ENCODE measurements around the gene PLCL1.
A peak's percentile ranks its signal among the peaks of the same experiment; 100 is the strongest.

The PLCL1 gene

DNA sequence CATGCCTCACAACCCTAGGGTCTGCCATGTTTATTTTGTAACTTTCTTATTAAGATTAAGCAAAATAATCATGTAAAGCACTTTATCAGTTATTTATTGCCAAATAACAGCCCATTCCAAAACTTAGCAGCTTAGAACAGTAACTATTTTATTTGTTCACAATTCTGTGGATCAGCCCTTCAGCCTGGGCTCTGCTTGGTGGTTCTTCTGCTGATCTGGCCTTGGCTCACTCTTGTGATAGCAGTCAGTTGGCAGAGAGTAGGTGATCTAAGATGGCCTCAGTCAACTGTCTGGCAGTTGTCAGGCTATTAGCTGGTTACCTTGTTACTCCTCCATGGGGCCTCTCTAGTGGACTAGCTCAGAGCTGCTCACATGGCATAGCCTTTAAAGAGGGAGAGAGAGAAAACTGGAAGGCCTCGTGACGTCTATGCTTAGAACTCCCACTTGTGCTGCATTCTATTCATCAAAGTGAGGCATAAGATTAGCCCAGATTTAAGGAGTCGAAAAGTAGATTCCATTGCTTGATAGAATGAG lies 54.3 kb downstream of the PLCL1 start:
- no peak for DNase-seq

DNA sequence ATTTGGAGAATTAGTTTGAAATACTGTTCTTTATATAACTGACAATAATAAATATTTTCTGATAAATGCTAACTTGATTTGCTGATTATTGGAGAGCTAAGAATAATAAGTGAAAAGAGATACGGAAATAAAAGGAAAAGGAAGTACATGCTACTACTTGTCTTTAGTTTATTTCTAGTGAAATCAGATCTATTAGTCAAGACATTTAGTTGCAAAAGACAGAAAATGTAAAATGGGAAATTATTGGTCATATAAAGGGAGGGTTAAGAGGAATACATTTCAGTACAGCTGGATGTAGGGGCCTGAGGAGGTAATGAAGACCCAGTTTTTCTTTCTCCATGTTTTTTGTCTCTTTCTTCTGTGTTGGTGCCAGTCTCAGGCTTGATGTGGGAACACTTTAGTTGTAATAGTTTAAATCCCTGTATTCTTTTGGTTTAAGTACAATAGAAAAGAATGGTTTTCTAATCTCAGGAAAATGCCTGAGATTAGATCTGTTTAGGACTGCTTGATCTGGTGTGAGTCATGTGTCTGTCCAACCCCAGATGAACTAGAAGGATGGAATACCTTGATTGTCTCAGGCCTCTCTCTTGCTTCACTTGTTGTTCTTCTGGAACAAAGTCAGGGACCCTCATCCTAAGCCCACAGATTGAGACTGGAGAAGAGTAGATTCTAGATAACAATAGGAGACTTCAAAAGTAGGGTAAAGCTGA lies 58.0 kb downstream of the PLCL1 start:
- no peak for DNase-seq

DNA sequence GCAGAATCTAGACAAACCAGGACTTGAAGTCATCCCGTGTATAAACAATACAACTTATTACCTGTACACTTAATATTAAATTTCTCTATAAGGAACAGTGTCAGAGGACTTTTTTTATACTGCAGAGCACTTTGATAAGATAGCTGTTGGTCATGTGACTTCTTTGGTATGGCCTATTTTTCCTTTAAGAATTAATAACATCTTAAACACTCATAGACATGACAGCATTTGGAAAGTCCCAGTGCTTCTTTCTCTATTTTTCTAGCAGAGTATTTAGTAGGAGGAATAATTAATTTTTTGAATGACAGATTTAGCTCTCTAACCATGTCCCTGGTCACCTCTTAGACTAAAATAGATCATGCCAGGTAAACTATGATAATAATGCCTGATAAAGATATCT lies 59.4 kb downstream of the PLCL1 start:
- no peak for DNase-seq

DNA sequence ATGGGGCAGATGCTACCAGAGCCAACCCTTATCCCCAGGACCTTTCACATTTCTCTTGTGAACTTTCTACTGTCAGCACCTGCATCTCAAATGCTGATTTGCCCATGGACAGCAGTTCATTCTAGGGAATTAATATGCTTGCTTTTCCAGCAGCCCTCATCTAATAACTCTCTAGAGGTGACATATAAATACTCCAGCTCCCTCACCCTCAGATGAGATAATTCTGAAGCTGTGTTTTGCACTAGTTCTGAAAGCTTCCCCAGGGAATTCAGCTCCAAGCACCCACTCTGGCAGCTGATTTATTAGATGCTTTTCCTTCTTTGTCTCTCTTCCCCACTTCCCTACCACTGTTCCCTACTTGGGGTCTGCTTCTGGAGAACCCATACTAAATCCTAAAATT lies 62.1 kb downstream of the PLCL1 start:
- DNase-seq: no peak

DNA sequence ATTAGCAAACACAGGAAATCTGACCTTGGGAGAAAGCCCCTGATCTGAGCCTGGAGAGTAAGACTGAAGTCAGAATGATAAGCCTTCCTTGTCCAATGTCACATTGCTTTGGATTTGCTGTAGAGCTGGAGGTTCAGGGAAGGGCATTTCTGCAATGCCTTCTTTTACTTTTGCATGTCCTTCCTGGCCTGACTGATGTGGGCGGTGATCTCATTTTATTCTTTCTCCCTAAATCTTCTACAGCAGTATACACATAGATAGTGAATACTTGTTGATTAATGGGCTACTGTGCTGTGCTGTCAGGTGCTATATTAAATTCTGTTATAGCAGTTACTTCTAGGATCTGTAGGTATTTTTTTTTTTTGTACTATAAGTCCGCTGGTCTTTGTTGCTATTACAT lies 62.6 kb downstream of the PLCL1 start:
- no peak for DNase-seq

DNA sequence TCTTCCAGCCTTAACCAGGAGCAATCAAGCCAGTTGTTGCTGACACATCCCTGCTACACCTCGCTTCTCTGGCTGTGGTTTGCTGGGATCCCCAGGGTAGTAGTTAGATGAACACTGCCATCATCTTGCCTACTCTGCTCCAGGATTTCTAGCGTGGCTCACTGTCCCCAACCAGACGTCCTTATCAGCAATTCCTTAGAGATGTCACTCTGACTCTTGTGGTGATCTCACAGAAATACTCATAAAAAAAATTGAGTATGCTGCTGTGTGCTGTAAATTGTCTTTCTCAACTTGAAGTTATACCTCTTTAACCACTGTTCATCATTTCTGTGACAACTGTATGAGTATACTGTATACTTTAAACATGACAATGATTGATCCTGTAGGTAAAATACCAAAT lies 63.2 kb downstream of the PLCL1 start:
- no peak for DNase-seq

DNA sequence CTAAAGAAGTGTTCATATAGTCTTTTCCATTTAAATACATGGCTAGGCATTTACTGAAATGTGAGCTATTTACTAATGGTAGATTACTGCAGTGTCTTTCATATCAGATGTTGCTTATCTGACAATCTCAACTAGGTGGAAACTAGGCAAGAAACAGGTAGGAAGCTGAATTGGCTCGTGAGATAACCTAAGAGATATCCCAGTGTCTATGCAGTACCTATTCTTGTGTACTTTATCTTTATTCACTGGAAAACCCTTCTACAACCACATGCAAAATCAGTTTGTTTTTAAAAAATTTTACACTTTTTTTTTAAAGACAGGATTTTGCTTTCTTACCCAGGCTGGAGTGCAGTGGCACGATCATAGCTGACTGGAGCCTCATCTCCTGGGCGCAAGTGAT lies 63.8 kb downstream of the PLCL1 start:
- DNase-seq: no peak

DNA sequence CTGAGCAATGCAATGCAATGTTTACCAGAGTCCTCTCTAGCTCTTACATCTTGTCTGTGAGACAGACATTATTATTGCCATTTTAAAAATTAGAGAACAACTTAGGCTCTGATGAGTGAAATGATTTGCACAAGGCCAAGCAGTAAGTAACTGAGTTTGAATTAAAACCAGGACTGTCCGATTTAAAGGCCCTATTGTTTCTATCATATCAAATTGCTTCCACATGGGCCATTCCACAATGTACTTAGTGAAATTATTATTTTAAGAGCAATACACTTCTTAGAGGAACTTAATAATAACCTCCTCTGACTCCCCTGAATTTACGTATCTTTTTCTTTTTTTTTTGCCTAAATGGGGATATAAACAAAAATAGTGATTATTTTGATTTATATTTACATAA lies 64.6 kb downstream of the PLCL1 start:
- DNase-seq: no peak

DNA sequence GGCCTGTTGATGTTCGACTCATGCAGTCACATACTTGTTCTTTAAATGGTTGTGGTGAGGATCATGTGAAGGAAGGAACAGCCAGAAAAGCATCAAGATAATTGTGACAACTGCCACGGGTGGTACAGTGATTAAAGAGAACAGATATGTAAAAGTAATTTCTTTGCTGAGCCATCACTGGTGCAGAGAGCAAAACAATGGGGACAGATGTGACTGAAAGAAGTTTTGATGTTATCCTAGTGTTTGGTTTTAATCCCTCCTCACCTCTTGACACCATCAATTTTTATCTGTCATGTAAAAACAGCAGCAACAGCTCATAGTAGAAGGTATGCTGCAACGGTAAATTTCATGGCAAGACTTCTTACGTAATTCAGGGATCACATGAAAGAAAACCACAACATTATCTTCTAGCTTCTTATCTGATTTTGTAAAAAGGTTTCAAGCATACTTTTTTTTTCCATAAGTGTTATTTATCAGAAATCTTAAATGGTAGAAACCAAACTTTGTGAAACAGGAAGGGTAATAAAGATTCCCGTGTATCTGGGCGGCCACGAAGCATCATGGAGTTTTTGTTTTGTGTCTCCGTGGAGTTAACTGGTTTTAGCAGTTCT lies 65.2 kb downstream of the PLCL1 start:
- no peak for DNase-seq

DNA sequence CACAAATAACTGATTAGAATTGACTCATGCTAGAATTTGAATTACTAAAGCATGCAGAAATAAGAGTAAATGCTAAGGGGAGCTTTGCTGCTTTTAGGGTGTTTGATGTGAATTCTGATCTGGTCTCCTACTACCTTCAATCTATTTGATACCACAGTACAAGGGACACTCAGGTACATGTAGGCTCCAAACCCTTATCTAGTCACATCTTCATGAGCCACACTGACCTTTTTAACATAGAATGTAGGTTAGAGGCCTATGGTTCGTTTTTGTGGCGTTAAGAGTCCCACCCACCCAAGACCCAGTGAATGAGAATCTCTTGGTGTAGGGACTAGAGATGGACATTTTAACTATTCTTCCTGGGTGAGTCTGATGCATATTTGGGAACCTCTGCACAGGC lies 65.7 kb downstream of the PLCL1 start:
- DNase-seq: no peak

DNA sequence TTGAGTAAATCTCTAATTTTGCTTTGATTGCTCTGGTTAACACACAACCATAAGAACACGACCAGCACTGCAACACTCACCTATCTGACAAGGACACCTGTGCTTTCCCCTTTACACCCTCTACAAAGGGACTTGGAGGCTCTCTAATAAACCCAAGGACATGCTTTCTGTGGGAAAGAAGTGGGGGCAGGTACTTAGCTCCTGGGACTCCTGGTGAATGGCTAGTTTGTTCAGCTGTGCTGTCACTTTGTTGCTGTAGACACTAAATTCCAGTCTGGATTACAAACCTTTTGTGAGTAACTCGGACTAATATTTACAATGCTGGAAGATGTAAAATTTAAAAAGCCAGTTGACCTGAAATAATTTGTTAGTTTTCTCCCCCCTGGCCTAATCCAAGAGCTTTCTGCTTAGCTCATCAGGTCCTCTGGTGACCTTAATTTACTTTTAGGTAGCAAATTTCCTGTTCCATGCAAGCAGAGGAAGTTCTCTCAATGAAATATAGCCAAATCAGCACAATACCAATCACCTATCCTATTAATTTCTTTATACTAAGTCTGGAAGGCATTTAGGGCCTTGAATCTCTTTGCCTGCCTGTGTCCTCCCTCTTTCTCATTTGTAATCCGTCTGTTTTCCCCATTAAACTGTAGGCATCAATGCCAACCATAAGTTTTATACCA lies 67.5 kb downstream of the PLCL1 start:
- peak; percentile 57 for DNase-seq

DNA sequence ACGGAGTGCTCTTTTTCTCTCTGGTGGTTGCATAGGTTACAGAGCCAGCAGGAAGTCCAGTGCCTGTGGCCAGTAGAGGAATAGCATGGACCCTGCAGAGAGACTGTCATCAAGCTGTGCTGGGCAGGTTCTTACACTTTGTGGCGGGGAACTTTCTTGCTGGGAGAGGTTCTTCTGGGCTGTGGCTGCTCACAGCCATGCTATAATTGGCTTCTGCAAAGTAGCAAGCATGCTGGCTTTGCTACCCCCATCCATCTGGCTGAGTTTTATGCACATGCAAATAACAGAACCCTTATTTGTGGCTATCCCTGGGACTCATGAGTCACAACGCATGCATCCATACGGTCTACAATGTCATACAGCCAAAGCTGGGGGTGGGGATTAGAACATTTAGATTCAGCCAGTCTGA lies 68.9 kb downstream of the PLCL1 start:
- DNase-seq: no peak

DNA sequence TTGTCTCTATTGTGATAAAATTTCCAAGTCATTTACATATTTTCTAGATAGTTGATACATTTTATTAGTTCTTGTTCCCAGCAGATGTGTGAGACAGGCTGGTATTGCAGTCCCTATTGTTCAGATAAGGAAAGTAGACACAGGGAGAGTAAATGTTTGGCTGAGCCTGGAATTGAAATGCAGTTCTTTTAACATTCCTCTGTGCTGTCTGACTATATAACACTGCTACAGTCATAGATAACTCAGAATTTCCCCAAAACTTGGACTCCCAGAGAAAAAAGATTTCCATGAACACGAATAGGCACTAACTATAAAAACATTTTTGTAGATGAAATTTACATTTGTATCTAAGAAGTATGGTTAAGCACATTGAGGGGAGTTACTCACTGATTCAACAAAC lies 71.4 kb downstream of the PLCL1 start:
- DNase-seq: no peak

DNA sequence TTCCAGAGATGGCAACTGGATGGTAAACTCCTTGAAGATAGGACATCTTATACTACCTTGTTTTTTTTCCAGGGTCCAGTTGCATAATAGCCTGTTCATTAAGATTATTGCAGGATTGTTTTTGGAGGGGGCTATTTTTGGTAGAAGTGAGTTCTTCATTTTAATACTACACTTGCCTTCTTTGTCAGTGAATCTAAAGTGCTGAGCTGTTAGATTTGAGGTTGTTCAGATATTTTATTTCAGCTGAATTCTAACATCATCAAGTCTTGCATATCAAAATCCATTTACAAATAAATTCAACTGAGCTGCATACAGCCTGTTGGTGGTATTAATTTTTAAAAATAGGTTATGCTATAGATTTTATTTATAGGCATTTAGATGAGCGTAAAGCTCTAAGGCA lies 72.1 kb downstream of the PLCL1 start:
- DNase-seq: no peak

DNA sequence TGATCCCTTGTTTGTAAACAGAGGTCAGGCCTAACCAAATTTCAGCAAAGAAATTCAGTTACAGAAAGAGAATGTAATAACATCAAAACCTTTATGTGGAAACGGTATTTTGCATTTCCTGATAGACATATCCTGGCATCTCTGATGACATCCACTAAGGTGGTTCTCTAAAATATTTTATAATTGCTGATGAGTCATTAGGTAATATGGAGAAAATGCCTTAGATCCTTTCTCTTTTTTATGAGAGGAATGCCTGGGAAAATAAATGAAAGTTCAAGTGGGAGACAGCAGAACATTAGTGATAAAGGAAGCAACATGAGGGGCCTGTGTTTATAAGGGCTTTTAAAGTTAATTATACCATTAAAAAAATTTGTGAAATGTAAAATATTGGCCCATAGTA lies 72.6 kb downstream of the PLCL1 start:
- no peak for DNase-seq

DNA sequence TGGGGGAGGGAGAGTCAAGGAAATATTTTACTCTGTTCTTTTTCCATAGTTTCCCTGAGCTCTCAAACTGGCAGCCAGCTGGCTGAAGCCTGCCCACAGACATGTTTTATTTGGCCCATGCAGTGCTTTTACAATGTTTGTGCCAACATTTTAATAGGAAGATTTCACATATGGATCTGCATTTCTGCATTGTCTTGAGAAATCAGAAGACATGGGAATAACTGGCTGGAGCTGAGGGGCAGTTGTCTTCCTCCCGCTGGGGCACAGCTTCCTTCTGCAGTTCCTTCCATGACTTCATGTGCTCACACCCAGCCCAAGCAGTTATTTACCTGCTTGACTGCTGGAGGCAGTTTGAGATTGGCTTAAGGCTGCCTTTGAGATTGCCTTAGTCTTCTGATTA lies 74.4 kb downstream of the PLCL1 start:
- DNase-seq: no peak

DNA sequence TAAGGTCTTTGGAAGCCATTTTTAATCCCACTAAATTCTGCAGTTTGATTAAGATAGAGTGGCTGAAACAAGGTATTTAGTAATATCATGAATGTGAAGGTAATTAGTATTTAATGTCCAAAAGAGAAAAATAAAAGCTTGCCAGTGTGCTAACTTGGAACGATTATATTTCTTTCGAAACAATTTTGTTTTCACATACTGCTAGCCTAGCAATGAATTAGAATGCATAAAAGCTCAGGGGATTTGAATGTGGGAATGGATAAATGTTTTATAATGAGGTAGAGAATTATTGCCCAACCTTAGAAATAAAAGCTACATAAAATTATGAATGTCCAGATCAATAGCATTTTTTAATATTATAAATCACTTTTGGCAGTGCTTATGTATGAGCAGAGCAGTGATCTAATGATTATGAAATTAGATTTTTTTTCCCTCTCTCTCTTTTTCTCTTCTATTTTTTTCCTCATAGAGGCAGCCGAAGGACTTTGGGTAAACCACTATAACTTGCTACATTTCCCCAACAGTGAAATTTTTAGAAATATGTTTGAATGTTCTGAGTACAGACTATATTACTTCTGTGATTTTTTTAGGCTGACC lies 75.5 kb downstream of the PLCL1 start:
- DNase-seq: no peak

DNA sequence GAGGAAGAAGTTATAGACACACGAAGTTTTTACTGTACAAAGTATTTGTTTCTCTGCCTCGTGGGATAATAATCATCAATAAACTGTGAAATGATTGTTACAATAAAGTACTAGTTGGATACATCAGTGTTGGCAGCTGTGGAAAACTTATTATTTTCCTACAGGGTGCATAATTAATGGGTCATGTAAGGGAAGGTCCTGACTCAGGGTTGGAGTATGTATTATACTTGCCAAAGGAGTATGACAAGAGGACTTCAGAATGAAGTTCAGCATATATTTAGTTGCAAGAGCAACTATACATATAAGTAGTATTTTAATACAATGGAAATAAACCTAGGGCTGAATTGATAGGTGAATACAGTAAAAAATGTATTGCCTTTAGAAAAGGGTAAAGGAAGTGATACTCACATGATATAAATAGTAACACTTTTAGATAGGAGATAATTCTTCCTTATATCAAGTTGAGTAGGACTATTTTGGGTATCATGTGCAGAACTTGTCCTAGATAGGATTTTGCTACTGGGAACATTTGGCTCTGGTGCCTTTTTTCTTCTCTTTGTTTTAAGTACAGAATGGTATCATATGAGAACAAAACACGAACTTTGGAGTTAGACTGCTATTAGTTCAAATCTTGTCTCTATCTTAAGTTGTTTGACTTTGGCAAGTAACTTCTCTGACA lies 79.1 kb downstream of the PLCL1 start:
- DNase-seq: no peak

DNA sequence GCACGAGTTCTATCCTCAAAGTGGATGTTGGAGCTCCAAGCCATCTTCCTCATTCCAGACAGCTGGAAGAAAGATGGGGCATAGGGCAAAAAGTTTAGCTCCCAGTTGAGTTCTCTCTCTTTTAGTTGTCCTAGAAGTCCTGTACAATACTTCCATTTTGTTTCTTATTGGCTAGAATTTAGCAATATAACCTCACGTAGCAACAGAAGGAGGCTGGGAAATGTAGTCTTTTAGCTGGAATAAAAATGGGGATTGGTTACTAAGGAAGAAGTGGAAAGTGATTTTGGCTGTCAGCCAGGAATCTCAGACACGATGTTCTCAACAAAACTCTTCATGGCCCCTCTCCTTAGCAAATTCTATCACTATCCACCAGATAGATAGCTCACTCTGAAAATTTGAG lies 79.9 kb downstream of the PLCL1 start:
- DNase-seq: no peak

DNA sequence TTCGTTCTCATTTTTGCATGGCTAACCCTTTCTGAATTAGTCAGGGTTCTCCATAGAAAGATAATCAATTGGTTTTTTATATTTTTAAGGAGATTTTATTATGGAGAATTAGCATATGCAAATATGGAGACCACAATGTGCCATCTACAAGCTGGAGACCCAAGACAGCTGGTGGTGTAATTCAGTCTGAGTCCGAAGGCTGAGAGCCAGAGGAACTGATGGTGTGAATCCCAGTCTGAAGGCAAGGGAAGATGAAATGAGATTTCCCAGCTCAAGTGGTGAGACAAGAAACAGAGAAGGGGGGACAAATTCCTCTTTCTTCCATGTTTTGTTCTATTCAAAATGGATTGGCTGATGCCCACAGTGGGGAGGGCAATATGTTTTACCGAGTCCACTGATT lies 80.7 kb downstream of the PLCL1 start:
- DNase-seq: no peak

DNA sequence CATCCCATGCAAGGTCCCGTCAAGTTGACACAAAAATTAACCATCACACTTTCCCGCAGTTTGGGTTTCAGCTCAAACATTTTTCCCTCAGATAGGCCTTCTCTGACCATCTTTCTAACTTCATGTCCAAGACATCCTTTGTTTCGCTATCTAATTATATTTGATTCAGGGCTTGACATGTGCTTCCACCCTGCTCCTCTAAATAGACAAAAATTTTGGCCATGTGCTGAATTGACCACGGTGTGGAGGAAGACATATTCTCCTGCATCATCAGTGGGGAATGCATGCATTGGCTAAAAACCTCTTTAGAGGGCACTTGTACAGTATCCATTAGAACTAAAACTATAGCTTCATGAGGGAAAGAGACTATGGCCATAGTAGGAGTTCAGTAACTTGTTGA lies 81.2 kb downstream of the PLCL1 start:
- DNase-seq: no peak

DNA sequence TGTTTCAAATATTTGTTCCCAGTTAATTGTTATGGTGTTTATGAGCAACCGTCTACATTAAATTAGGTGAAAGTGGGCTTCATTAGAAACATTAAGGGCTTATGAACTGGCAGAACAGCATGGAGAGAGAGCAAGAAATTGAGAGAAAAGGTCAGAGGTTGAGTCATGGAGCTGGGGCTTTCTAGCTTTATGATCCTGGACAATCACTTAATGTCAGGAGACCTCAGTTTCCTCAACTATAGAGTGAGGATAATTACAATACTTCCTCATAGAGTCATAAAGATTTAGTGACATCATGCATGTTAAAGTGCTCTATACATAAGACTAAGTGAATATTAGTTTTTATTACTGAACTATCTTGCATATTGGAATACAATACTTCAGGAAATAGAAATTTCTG lies 83.9 kb downstream of the PLCL1 start:
- DNase-seq: no peak

DNA sequence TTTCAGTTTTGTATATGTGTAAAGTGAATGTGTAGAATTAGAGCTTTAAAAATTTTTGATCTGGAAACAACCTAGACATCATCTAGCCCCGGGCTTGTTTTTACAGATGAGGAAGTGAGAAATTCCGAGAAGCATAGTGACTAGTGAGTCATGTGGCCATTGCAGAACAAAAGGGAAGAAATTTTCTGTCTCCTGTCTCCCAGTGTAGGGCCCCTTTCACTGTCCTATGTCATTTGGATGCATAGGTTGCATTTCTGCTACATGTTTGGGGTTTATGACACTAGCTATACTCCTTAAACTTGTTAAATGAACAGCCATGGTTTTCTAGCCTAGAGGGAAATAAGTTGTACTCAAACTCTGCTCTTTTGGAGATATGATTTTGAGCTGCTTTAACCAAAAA lies 84.6 kb downstream of the PLCL1 start:
- DNase-seq: no peak
